H9 (cell line): Measurements from ENCODE around the gene DUSP10. TPM values are rescaled to one million over a fixed set of nuclear protein-coding genes. Genes with fewer than 3 reads are reported as not detected.

ENCODE experiments used
- DNase-seq: peaks from one replicate; pipeline ENCODE4 v3.0.0-alpha.2; 2017
- H2AFZ ChIP-seq: one replicate; pipeline ENCODE4 v1.6.1; 2013; ENCODE audit warnings: mild to moderate bottlenecking, low read length, control low read depth, moderate library complexity
- H2AK5ac ChIP-seq: 2 replicates; pipeline ENCODE4 v1.6.1; 2013; ENCODE audit warnings: low read length, control low read depth, mixed read lengths; ENCODE audit not compliant: insufficient read length
- H2BK120ac ChIP-seq: one replicate; pipeline ENCODE4 v1.6.1; 2013; ENCODE audit warnings: low read depth, mild to moderate bottlenecking, low read length, control low read depth, inconsistent platforms; ENCODE audit not compliant: poor library complexity, severe bottlenecking
- H2BK12ac ChIP-seq: 2 replicates; pipeline ENCODE4 v1.6.1; 2013; ENCODE audit warnings: low read length, control low read depth, mixed read lengths, low read depth; ENCODE audit not compliant: insufficient read length
- H2BK15ac ChIP-seq: 2 replicates; pipeline ENCODE4 v1.6.1; 2013; ENCODE audit warnings: low read depth, low read length, control low read depth
- H2BK20ac ChIP-seq: one replicate; pipeline ENCODE4 v1.6.1; 2013; ENCODE audit warnings: low read depth, mild to moderate bottlenecking, low read length, control low read depth, inconsistent platforms; ENCODE audit not compliant: poor library complexity, severe bottlenecking
- H2BK5ac ChIP-seq: 2 replicates; pipeline ENCODE4 v1.6.1; 2013; ENCODE audit warnings: low read length, control low read depth, mixed read lengths; ENCODE audit not compliant: insufficient read length
- H3K14ac ChIP-seq: 2 replicates; pipeline ENCODE4 v1.6.1; 2013; ENCODE audit warnings: low read length, control low read depth; ENCODE audit not compliant: insufficient read depth
- H3K18ac ChIP-seq: 2 replicates; pipeline ENCODE4 v1.6.1; 2013; ENCODE audit warnings: low read depth, mild to moderate bottlenecking, mixed read lengths, low read length, control low read depth; ENCODE audit not compliant: insufficient read length
- H3K23ac ChIP-seq: 2 replicates; pipeline ENCODE4 v1.6.1; 2013; ENCODE audit warnings: low read length, control low read depth, mixed read lengths, low read depth; ENCODE audit not compliant: insufficient read length
- H3K23me2 ChIP-seq: 2 replicates; pipeline ENCODE4 v1.6.1; 2013; ENCODE audit warnings: low read depth, mild to moderate bottlenecking, mixed read lengths, low read length, control low read depth; ENCODE audit not compliant: insufficient read length, poor library complexity, severe bottlenecking
- H3K27ac ChIP-seq: 2 replicates; pipeline ENCODE4 v1.5.1; 2013; ENCODE audit warnings: low read length, control low read depth, mixed read lengths, low read depth; ENCODE audit not compliant: insufficient read length
- H3K27me3 ChIP-seq: 2 replicates; pipeline ENCODE4 v1.6.1; 2013; ENCODE audit warnings: low read length, control low read depth, inconsistent platforms; ENCODE audit not compliant: insufficient read depth
- H3K4ac ChIP-seq: 2 replicates; pipeline ENCODE4 v1.6.1; 2013; ENCODE audit warnings: low read depth, mild to moderate bottlenecking, control low read depth, inconsistent platforms, low read length, moderate library complexity
- H3K4me1 ChIP-seq: 2 replicates; pipeline ENCODE4 v1.6.1; 2013; ENCODE audit warnings: low read length, control low read depth, inconsistent platforms; ENCODE audit not compliant: insufficient read depth
- H3K4me2 ChIP-seq: 2 replicates; pipeline ENCODE4 v1.6.1; 2013; ENCODE audit warnings: low read length, control low read depth, mixed read lengths; ENCODE audit not compliant: insufficient read length, insufficient read depth
- H3K56ac ChIP-seq: 2 replicates; pipeline ENCODE4 v1.6.1; 2013; ENCODE audit warnings: low read depth, mild to moderate bottlenecking, mixed read lengths, low read length, control low read depth; ENCODE audit not compliant: insufficient read length
- H3K79me1 ChIP-seq: 2 replicates; pipeline ENCODE4 v1.6.1; 2013; ENCODE audit warnings: low read depth, mild to moderate bottlenecking, moderate library complexity, low read length, control low read depth, inconsistent platforms; ENCODE audit not compliant: insufficient read depth, poor library complexity, severe bottlenecking
- H3K79me2 ChIP-seq: 2 replicates; pipeline ENCODE4 v1.6.1; 2013; ENCODE audit warnings: low read length, control low read depth, inconsistent platforms; ENCODE audit not compliant: insufficient read depth
- H3K9ac ChIP-seq: 2 replicates; pipeline ENCODE4 v1.6.1; 2013; ENCODE audit warnings: low read length, control low read depth, mixed read lengths; ENCODE audit not compliant: insufficient read length; ENCODE audit errors: extremely low read depth
- H3K9me3 ChIP-seq: one replicate; pipeline ENCODE4 v1.6.1; 2013; ENCODE audit warnings: low read depth, low read length, inconsistent platforms; ENCODE audit not compliant: control insufficient read depth
- H3T11ph ChIP-seq: one replicate; pipeline ENCODE4 v1.6.1; 2013; ENCODE audit warnings: mild to moderate bottlenecking, low read length, control low read depth, inconsistent platforms
- H4K20me1 ChIP-seq: one replicate; pipeline ENCODE4 v1.6.1; 2013; ENCODE audit not compliant: control insufficient read depth, insufficient read length, insufficient read depth
- H4K5ac ChIP-seq: 2 replicates; pipeline ENCODE4 v1.6.1; 2013; ENCODE audit warnings: low read depth, mild to moderate bottlenecking, mixed read lengths, low read length, control low read depth; ENCODE audit not compliant: insufficient read length
- H4K8ac ChIP-seq: replicated peaks from 2 replicates; pipeline ENCODE4 v1.6.1; 2013; ENCODE audit warnings: low read length, control low read depth, mixed read lengths, low read depth; ENCODE audit not compliant: insufficient read length
- H4K91ac ChIP-seq: 2 replicates; pipeline ENCODE4 v1.6.1; 2013; ENCODE audit warnings: low read depth, mild to moderate bottlenecking, moderate library complexity, mixed read lengths, low read length, control low read depth; ENCODE audit not compliant: insufficient read length
- H3K27ac Mint-ChIP-seq, 3 experiments: 2 replicates in 2 of 3; 3 replicates in 1 of 3; pipeline ENCODE4 v1.8.0; 2020 to 2021; ENCODE audit warnings: mixed read lengths in 3 of 3, mild to moderate bottlenecking in 1 of 3, moderate library complexity in 1 of 3
- H3K27me3 Mint-ChIP-seq: 2 replicates; pipeline ENCODE4 v1.8.0; 2021; ENCODE audit warnings: low read depth, mild to moderate bottlenecking, moderate library complexity, mixed read lengths
- H3K36me3 Mint-ChIP-seq, 3 experiments: 2 replicates in 2 of 3; 3 replicates in 1 of 3; pipeline ENCODE4 v1.8.0; 2020 to 2021; ENCODE audit warnings: low read depth in 3 of 3, mixed read lengths in 3 of 3; ENCODE audit not compliant: insufficient read depth in 1 of 3
- H3K4me1 Mint-ChIP-seq, 2 experiments: 2 replicates each; pipeline ENCODE4 v1.8.0; 2020; ENCODE audit warnings: mixed read lengths in 2 of 2
- H3K4me3 Mint-ChIP-seq, 2 experiments: 2 replicates in 1 of 2; 3 replicates in 1 of 2; pipeline ENCODE4 v1.8.0; 2020 to 2021; ENCODE audit warnings: mild to moderate bottlenecking in 2 of 2, mixed read lengths in 2 of 2, moderate library complexity in 1 of 2
- H3K9me3 Mint-ChIP-seq, 2 experiments: 2 replicates in 1 of 2; 3 replicates in 1 of 2; pipeline ENCODE4 v1.8.0; 2020; ENCODE audit warnings: mild to moderate bottlenecking in 2 of 2, mixed read lengths in 2 of 2, moderate library complexity in 1 of 2
- CTCF ChIP-seq: fragments of 200-600 bp; sonication (generic); conservative IDR thresholded peaks from 3 replicates; pipeline ENCODE4 v1.8.0; 2021; ENCODE audit warnings: antibody characterized with exemption, mild to moderate bottlenecking
- WGBS: extraction: QIAGEN DNeasy Blood & Tissue Kit; methylation state at CpG from one replicate; pipeline ENCODE4 v1.1.7; 2013; ENCODE audit warnings: missing lambda C conversion rate, low lambda C conversion rate, mixed read lengths; ENCODE audit not compliant: insufficient read length; ENCODE audit errors: extremely low coverage; 5-methylcytosine and 5-hydroxymethylcytosine counted together
- total RNA-seq: library from RNA; stranded (reverse); gene quantifications from 2 replicates; pipeline ENCODE4 v1.2.1, GENCODE V29; 2021

DUSP10 gene
- total RNA-seq, 1 experiment from 2014 or later: 2.0 TPM

GRCh38 chr1:221680085-221680484 is 61.8 kb downstream of the DUSP10 start:
- Histone ChIP-seq H3K23ac (no peak overlapping the region), H3K4me1 (no peaks in the 10 kb centered on the region), H3K9ac (no peak overlapping the region), H2BK5ac (no peak overlapping the region), H4K20me1 (no peaks in the 10 kb centered on the region), H3K79me2 (no peaks in the 10 kb centered on the region), H3K18ac (no peak overlapping the region), H4K91ac (no peak overlapping the region), H2BK20ac (no peak overlapping the region), H3K4me2 (no peak overlapping the region), H3K56ac (no peak overlapping the region), H3K27me3 (no peaks in the 10 kb centered on the region), H2AFZ (no peak overlapping the region), H2BK12ac (no peak overlapping the region), H2BK120ac (no peak overlapping the region), H3K23me2 (no peaks in the 10 kb centered on the region), H4K8ac (no peak overlapping the region), H3T11ph (no peak overlapping the region), H3K4ac (no peak overlapping the region), H2BK15ac (no peak overlapping the region), H4K5ac (no peak overlapping the region), H2AK5ac (no peak overlapping the region), H3K9me3 (no peaks in the 10 kb centered on the region), H3K79me1 (no peaks in the 10 kb centered on the region), H3K27ac (no peak overlapping the region), H3K14ac (no peak overlapping the region)
- no peak for TF ChIP-seq CTCF
- peaks cover 0 to 10% (median 7%) of the 10 kb centered on the region in 3 experiments; a peak in 3 of 7 replicates for H3K36me3 Mint-ChIP-seq
- H3K4me3 Mint-ChIP-seq: no peak overlapping the region
- H3K27me3 Mint-ChIP-seq: no peaks in the 10 kb centered on the region
- peaks cover 8 to 9% of the 10 kb centered on the region in 2 experiments for H3K9me3 Mint-ChIP-seq
- WGBS: no CpG with 5 or more reads among the region's 2 CpGs
- H3K27ac Mint-ChIP-seq: no peak overlapping the region
- peaks cover 3 to 7% of the 10 kb centered on the region in 2 experiments; a peak in 2 of 4 replicates for H3K4me1 Mint-ChIP-seq
- no peak for DNase-seq
